ENCODE measurements around the gene GPATCH3. TPM values are rescaled to one million over a fixed set of nuclear protein-coding genes. Genes with fewer than 3 reads are reported as not detected.

The GPATCH3 gene
- total and polyA plus RNA-seq, 2 donors (not counting 3 experiments of a cell fraction or from before 2014, with no cell fraction given): 12.1 to 17.7 TPM

DNA sequence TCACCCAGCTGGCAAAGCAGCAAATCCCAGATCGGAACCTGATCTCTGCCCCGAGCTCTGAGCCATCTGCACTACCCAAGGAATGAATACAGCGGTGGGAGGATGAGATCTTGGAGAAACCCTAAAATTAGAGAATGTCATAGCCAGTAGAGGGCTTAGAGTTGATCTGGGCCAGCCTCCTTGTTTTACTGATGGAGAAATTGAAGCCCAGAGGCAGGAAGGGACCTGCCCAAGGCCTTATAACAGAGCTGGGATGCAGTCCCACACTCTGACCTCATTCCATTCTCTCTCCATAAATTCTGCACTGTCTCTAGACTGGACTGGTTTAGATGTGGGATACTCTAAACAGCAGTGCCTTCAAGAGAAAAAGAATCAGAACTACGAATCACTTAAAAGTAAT, 42.1 kb downstream of the GPATCH3 start:
- intact Hi-C loops (cut with micrococcal nuclease) (no loop called here), dilution Hi-C loops (cut with MboI; ENCODE audit: extremely low pct_ligation_motif_present, low sequenced_read_pairs) (no loop called here)
- FAIRE-seq (no peak), DNase-seq (ENCODE audit: low read depth, low spot score) (no peak)
- H4K20me1 ChIP-seq (replicated peaks; ENCODE audit: control insufficient read depth, extremely low read depth, insufficient read depth, low read length): no peaks in the 10 kb centered on the region
- CTCF ChIA-PET: interaction anchor here (0.9 to 4.5 kb wide), 8 partner anchors 9 to 260 kb away, joined by 3 to 21 read pairs (median 4); no protein-coding TSS in a partner anchor
- H3K9me1 ChIP-seq (replicated peaks; ENCODE audit: control insufficient read depth, extremely low read depth, insufficient read depth, low read length): no peaks in the 10 kb centered on the region
- peaks cover 4 to 13% of the 10 kb centered on the region in 2 experiments for H3K36me3 ChIP-seq (ENCODE audit: control insufficient read depth in 2 of 2, extremely low read depth in 1 of 2, insufficient read depth in 2 of 2, low read length in 2 of 2)
- no peaks in the 10 kb centered on the region for H3K9me3 ChIP-seq (replicated peaks; ENCODE audit: control insufficient read depth, insufficient read depth, low read length)
- no peak overlapping the region for H3K4me2 ChIP-seq (ENCODE audit: insufficient read depth, low read length)
- no peak overlapping the region for H3K27ac ChIP-seq (ENCODE audit: insufficient read depth, low read depth, low read length)
- no peak overlapping the region for H3K9ac ChIP-seq (replicated peaks; ENCODE audit: extremely low read depth, insufficient read depth, low read length)
- no peak overlapping the region for H3K4me3 ChIP-seq (replicated peaks in 1 of 3; ENCODE audit: insufficient read depth in 1 of 3, low read depth in 1 of 3, low read length in 3 of 3)
- H3K4me1 ChIP-seq (ENCODE audit: control insufficient read depth, extremely low read depth, insufficient read depth, low read length): no peaks in the 10 kb centered on the region
- POLR2A ChIA-PET: no interaction called here
- no peaks in the 10 kb centered on the region for H3K27me3 ChIP-seq (ENCODE audit: control insufficient read depth in 2 of 2, insufficient read depth in 2 of 2, low read length in 2 of 2)
- H3K79me2 ChIP-seq (ENCODE audit: control insufficient read depth, insufficient read depth, low read length): no peaks in the 10 kb centered on the region
- no peak overlapping the region for H2AFZ ChIP-seq (ENCODE audit: low read depth, low read length)
- BruUV-seq (replicated peaks): no TSS peak
- TF ChIP-seq CTCF (IDR thresholded peaks at IDR 0.05; ENCODE audit: extremely low read depth in 1 of 2, insufficient read depth in 1 of 2, low read depth in 1 of 2, low read length in 2 of 2): no peak
- TF ChIP-seq FOS (IDR thresholded peaks at IDR 0.05; ENCODE audit: borderline replicate concordance, insufficient read depth, low read length): no peak
- TF ChIP-seq MAX (IDR thresholded peaks at IDR 0.05; ENCODE audit: insufficient read depth, insufficient read length): no peak
- no peak for TF ChIP-seq EZH2 (IDR thresholded peaks at IDR 0.05; ENCODE audit: borderline replicate concordance, low read depth, low read length, severe bottlenecking)
- TF ChIP-seq JUN (IDR thresholded peaks at IDR 0.05; ENCODE audit: borderline replicate concordance, insufficient read depth, insufficient read length, low read depth): no peak
- TF ChIP-seq POLR2AphosphoS5 (IDR thresholded peaks at IDR 0.05; ENCODE audit: insufficient read depth, low read depth, low read length): no peak
- no peak for TF ChIP-seq GATA2 (IDR thresholded peaks at IDR 0.05; ENCODE audit: insufficient read depth, insufficient read length, low read depth, low read length)
- no peak for TF ChIP-seq POLR2A (IDR thresholded peaks at IDR 0.05; ENCODE audit: low read depth, low read length)
- no peak for TF ChIP-seq MYC (IDR thresholded peaks at IDR 0.05; ENCODE audit: low read depth, low read length)

All from endothelial cell of umbilical vein (primary cell).